Sigmoid colon (tissue), 3 donors: Measurements from ENCODE around the gene TTC39B.

Experiments
- POLR2A ChIP-seq, 2 donors: fragments of 450-650 bp; IDR thresholded peaks; one replicate each; pipeline ENCODE4 v1.6.1; 2016; ENCODE audit warnings: antibody characterized with exemption in 2 of 2, mild to moderate bottlenecking in 2 of 2, moderate library complexity in 2 of 2
- TF ChIP-seq, protein P1 (sequence below), 4 experiments: fragments of 450-650 bp in 3 of 4; fragments of 200-600 bp in 1 of 4; IDR thresholded peaks; one replicate each; pipeline ENCODE4 v1.5.1; 2016 to 2019; ENCODE audit warnings: antibody characterized with exemption in 4 of 4, mild to moderate bottlenecking in 3 of 4, moderate library complexity in 2 of 4

DNA sequence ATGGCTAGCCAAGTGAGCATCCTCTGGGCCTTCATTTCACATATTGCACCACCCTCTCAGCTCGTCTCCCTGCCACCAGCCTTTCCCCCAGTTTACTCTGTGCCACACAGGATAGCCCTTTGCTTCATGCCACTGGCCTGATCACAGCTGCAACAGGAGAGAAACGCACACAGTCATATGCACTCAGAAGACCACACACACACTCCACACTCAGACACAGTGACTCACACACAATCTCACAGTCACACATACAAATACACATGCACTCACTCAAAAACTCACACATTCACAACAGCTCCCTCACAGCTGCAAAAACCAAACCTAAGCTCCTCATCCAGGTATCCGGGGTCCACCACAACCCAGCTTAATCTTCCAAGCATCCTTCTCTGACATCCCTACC is 38.7 kb downstream of the TTC39B start:
- TF ChIP-seq POLR2A (IDR thresholded peaks at IDR 0.05), result no peak
- TF ChIP-seq, protein P1, sequence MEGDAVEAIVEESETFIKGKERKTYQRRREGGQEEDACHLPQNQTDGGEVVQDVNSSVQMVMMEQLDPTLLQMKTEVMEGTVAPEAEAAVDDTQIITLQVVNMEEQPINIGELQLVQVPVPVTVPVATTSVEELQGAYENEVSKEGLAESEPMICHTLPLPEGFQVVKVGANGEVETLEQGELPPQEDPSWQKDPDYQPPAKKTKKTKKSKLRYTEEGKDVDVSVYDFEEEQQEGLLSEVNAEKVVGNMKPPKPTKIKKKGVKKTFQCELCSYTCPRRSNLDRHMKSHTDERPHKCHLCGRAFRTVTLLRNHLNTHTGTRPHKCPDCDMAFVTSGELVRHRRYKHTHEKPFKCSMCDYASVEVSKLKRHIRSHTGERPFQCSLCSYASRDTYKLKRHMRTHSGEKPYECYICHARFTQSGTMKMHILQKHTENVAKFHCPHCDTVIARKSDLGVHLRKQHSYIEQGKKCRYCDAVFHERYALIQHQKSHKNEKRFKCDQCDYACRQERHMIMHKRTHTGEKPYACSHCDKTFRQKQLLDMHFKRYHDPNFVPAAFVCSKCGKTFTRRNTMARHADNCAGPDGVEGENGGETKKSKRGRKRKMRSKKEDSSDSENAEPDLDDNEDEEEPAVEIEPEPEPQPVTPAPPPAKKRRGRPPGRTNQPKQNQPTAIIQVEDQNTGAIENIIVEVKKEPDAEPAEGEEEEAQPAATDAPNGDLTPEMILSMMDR (IDR thresholded peaks at IDR 0.05), result no peak
